K562 (cell line): ENCODE data around the gene MEGF11. TPM values are rescaled to one million over a fixed set of nuclear protein-coding genes. Genes with fewer than 3 reads are reported as not detected.

ENCODE experiments used
- ATAC-seq: fragments of 200-7000 bp; cut with Tn5 transposase; 3 replicates; pipeline ENCODE4 v1.9.1; 2020; ENCODE audit warnings: moderate library complexity
- BruUV-seq: library from RNA; stranded (reverse); fragments of 400-500 nt; replicated peaks from 2 replicates; lab custom pipeline; 2021; lab: Mats Ljungman, UMichigan
- CTCF ChIA-PET: fragments of 300-600 bp; formaldehyde crosslinking; extraction: SDS; loops from one replicate; lab custom pipeline; 2021; ENCODE audit warnings: low intra/inter-chr PET ratio; lab: Yijun Ruan, JAX
- POLR2A ChIA-PET: fragments of 300-600, 350-650 bp; sonication (Branson Sonifier 250); formaldehyde crosslinking; extraction: SDS; loops from one replicate; lab custom pipeline; 2021; ENCODE audit warnings: antibody characterized with exemption, inconsistent platforms; lab: Yijun Ruan, JAX
- DNase-seq, 4 experiments: peaks; one replicate each; pipeline versions ENCODE4 v3.0.0 to v3.0.0-alpha.2; 2011 to 2018; ENCODE audit warnings: low spot score in 3 of 4, mixed read lengths in 3 of 4; ENCODE audit errors: extremely low read depth in 1 of 4
- FAIRE-seq: peaks from 2 replicates; lab custom pipeline; 2011; peaks lifted over from hg19 to GRCh38; lab: Jason Lieb, UNC
- H2AFZ ChIP-seq: 2 replicates; pipeline ENCODE4 v1.6.0; 2011; ENCODE audit warnings: low read depth, low read length, control low read depth, inconsistent platforms
- H3K27ac ChIP-seq: fragments of 200-600 bp; 3 replicates; pipeline ENCODE4 v1.8.0; 2011; ENCODE audit warnings: low read depth, mild to moderate bottlenecking, control low read depth, inconsistent platforms, low read length, moderate library complexity, mixed read lengths; ENCODE audit errors: extremely low read depth
- H3K27me3 ChIP-seq, 2 experiments: fragments of 300-600 bp in 1 of 2; 2 replicates in 1 of 2; 3 replicates in 1 of 2; pipeline versions ENCODE4 v1.6.0 to v1.8.0; 2011; ENCODE audit warnings: inconsistent platforms in 2 of 2, low read length in 2 of 2, mild to moderate bottlenecking in 1 of 2, mixed read lengths in 1 of 2, moderate library complexity in 1 of 2; ENCODE audit not compliant: control insufficient read depth in 2 of 2, insufficient read depth in 2 of 2
- H3K36me3 ChIP-seq: fragments of 300-600 bp; 3 replicates; pipeline ENCODE4 v1.8.0; 2011; ENCODE audit warnings: mild to moderate bottlenecking, low read length, inconsistent platforms; ENCODE audit not compliant: control insufficient read depth, insufficient read depth
- H3K4me1 ChIP-seq, 2 experiments: fragments of 200-600 bp in 1 of 2; replicated peaks in 1 of 2; 2 replicates in 1 of 2; 3 replicates in 1 of 2; pipeline versions ENCODE4 v1.5.1 to v1.8.0; 2011; ENCODE audit warnings: inconsistent platforms in 2 of 2, low read length in 2 of 2, mild to moderate bottlenecking in 1 of 2, mixed read lengths in 1 of 2, moderate library complexity in 1 of 2; ENCODE audit not compliant: control insufficient read depth in 2 of 2, insufficient read depth in 2 of 2
- H3K4me2 ChIP-seq: 2 replicates; pipeline ENCODE4 v1.6.1; 2011; ENCODE audit warnings: low read length, control low read depth, inconsistent platforms, mixed read lengths; ENCODE audit not compliant: insufficient read depth
- H3K4me3 ChIP-seq: fragments of 200-600 bp; sonication (generic), shearing (Covaris generic); 2 replicates; pipeline ENCODE4 v1.5.1; 2016; ENCODE audit warnings: control low read depth, inconsistent platforms
- H3K79me2 ChIP-seq: fragments of 200-600 bp; 3 replicates; pipeline ENCODE4 v1.8.0; 2011; ENCODE audit warnings: low read length, inconsistent platforms; ENCODE audit not compliant: control insufficient read depth, insufficient read depth
- H3K9ac ChIP-seq, 2 experiments: 2 replicates each; pipeline versions ENCODE4 v1.6.0 to v1.6.1; 2011; ENCODE audit warnings: low read depth in 2 of 2, low read length in 2 of 2, control low read depth in 1 of 2, inconsistent platforms in 1 of 2, mild to moderate bottlenecking in 1 of 2, mixed read lengths in 1 of 2; ENCODE audit not compliant: insufficient read depth in 1 of 2
- H3K9me1 ChIP-seq: one replicate; pipeline ENCODE4 v1.6.0; 2011; ENCODE audit warnings: inconsistent platforms, mild to moderate bottlenecking, low read length, moderate library complexity; ENCODE audit not compliant: control insufficient read depth, insufficient read depth
- H3K9me3 ChIP-seq: replicated peaks from 2 replicates; pipeline ENCODE4 v1.5.1; 2011; ENCODE audit warnings: low read depth, low read length, inconsistent platforms; ENCODE audit not compliant: control insufficient read depth, insufficient read depth
- H4K20me1 ChIP-seq: replicated peaks from 2 replicates; pipeline ENCODE4 v1.6.1; 2011; ENCODE audit warnings: low read length, inconsistent platforms, mixed read lengths; ENCODE audit not compliant: control insufficient read depth, insufficient read depth
- BRD9 ChIP-seq: fragments of 450-650 bp; IDR thresholded peaks from 2 replicates; pipeline ENCODE4 v1.6.1; 2018; ENCODE audit warnings: low read depth; ENCODE audit not compliant: partially characterized antibody
- CBFB ChIP-seq: sonication (generic); formaldehyde crosslinking; IDR thresholded peaks from 2 replicates; pipeline ENCODE4 v1.4.0; 2020; ENCODE audit warnings: mild to moderate bottlenecking, missing genetic modification reagents
- CREBBP ChIP-seq: IDR thresholded peaks from one replicate; pipeline ENCODE4 v1.6.1; 2012; ENCODE audit warnings: low read depth, mild to moderate bottlenecking, control low read depth, inconsistent platforms, low read length
- ELF2 ChIP-seq: fragments of 250-450 bp; sonication (Bioruptor Pico); IDR thresholded peaks from 2 replicates; pipeline ENCODE4 v1.5.0; 2021; ENCODE audit warnings: mild to moderate bottlenecking
- EP400 ChIP-seq: fragments of 450-650 bp; IDR thresholded peaks from 2 replicates; pipeline ENCODE4 v1.6.1; 2017; ENCODE audit warnings: antibody characterized with exemption, mild to moderate bottlenecking, moderate library complexity
- GATAD2A ChIP-seq: fragments of 450-650 bp; IDR thresholded peaks from 2 replicates; pipeline ENCODE4 v1.6.1; 2017
- JUNB ChIP-seq: fragments of 450-650 bp; formaldehyde crosslinking; conservative IDR thresholded peaks from 2 replicates; pipeline ENCODE4 v1.4.0; 2020; ENCODE audit warnings: mild to moderate bottlenecking
- MCM5 ChIP-seq: fragments of 450-650 bp; IDR thresholded peaks from 2 replicates; pipeline ENCODE4 v1.6.1; 2016; ENCODE audit warnings: low read depth
- MEF2A ChIP-seq: IDR thresholded peaks from 2 replicates; pipeline ENCODE4 v1.6.1; 2011; ENCODE audit warnings: low read depth, mild to moderate bottlenecking, low read length, moderate library complexity; ENCODE audit not compliant: control insufficient read depth
- NEUROD1 ChIP-seq: fragments of 150-350 bp; IDR thresholded peaks from 2 replicates; pipeline ENCODE4 v1.6.1; 2014; ENCODE audit warnings: borderline replicate concordance, low read length, low read depth; ENCODE audit not compliant: partially characterized antibody
- NFIX ChIP-seq: fragments of 250-450 bp; sonication (Bioruptor Pico); IDR thresholded peaks from 2 replicates; pipeline ENCODE4 v1.4.0; 2020; ENCODE audit warnings: low read depth, mild to moderate bottlenecking, moderate library complexity
- PCBP1 ChIP-seq: fragments of 200-400 bp; formaldehyde crosslinking; IDR thresholded peaks from 2 replicates; pipeline ENCODE4 v1.6.1; 2018; ENCODE audit warnings: mild to moderate bottlenecking, low read depth, low read length; ENCODE audit not compliant: poor library complexity, severe bottlenecking
- TFAM ChIP-seq: fragments of 250-450 bp; sonication (Bioruptor Pico); conservative IDR thresholded peaks from 2 replicates; pipeline ENCODE4 v1.5.0; 2021; ENCODE audit warnings: mild to moderate bottlenecking, moderate library complexity
- TRIM25 ChIP-seq: fragments of 450-650 bp; IDR thresholded peaks from 2 replicates; pipeline ENCODE4 v1.7.0; 2016; ENCODE audit warnings: borderline replicate concordance
- ZBTB34 ChIP-seq: fragments of 250-450 bp; sonication (Bioruptor Pico); IDR thresholded peaks from 2 replicates; pipeline ENCODE4 v1.8.0; 2021; ENCODE audit warnings: mild to moderate bottlenecking, moderate library complexity
- ZEB2 ChIP-seq: fragments of 450-650 bp; IDR thresholded peaks from 2 replicates; pipeline ENCODE4 v1.6.1; 2016
- ZKSCAN8 ChIP-seq: fragments of 200-800 bp; sonication (Bioruptor generic); IDR thresholded peaks from 2 replicates; pipeline ENCODE4 v1.6.1; 2016; ENCODE audit warnings: missing genetic modification characterization, missing compliant biosample characterization
- ZNF586 ChIP-seq: fragments of 450-650 bp; formaldehyde crosslinking; conservative IDR thresholded peaks from 2 replicates; pipeline ENCODE4 v1.4.0; 2020; ENCODE audit warnings: mild to moderate bottlenecking, moderate library complexity
- ZNF589 ChIP-seq: fragments of 200-800 bp; sonication (Bioruptor generic); IDR thresholded peaks from 2 replicates; pipeline ENCODE4 v1.6.1; 2016; ENCODE audit warnings: low read depth, missing genetic modification characterization, missing compliant biosample characterization
- WGBS: fragments of 100-300 bp; shearing (Covaris generic); methylation state at CpG from one replicate; pipeline ENCODE4 v1.1.6; 2016; ENCODE audit warnings: low coverage, mixed read lengths; ENCODE audit not compliant: insufficient coverage; ENCODE audit errors: missing lambda C conversion rate; 5-methylcytosine and 5-hydroxymethylcytosine counted together
- in situ Hi-C: fragments of 300-500 bp; cut with MboI; formaldehyde crosslinking; loops from 4 replicates; pipeline ENCODE4 v1.15.0; 2018; ENCODE audit warnings: inconsistent platforms, mixed read lengths
- intact Hi-C: fragments of 100-400 bp; cut with micrococcal nuclease; formaldehyde crosslinking; loops from 2 replicates; pipeline ENCODE4 v1.14.2; 2022
- polyA plus RNA-seq, 8 experiments: library from polyadenylated mRNA; depleted of rRNA in 4 of 8; stranded (reverse) in 5 of 8; unstranded in 3 of 8; fragments of >200 nt; fragmentation: Nextera tagmentation in 2 of 8; fragmentation: Illumina TruSeq in 1 of 8; extraction: Ambion mirVana in 2 of 8; extraction: Trizol in 1 of 8; gene quantifications; 2 replicates each; pipeline versions ENCODE4 v1.2.1 to v1.2.3, GENCODE V29; 2011 to 2014; ENCODE audit warnings: inconsistent platforms in 1 of 8, missing spikeins in 1 of 8
- total RNA-seq, 7 experiments: library from RNA; depleted of rRNA in 6 of 7; stranded (reverse); fragments of >200 nt in 6 of 7; fragmentation: Illumina TruSeq in 2 of 7; extraction: Trizol in 2 of 7; gene quantifications; 2 replicates each; pipeline versions ENCODE4 v1.2.1 to v1.2.3, GENCODE V29; 2011 to 2021; ENCODE audit warnings: low replicate concordance in 1 of 7

The MEGF11 gene
- total and polyA plus RNA-seq, 9 of the 15 experiments (the other 6 are each of a cell fraction or from before 2014, with no cell fraction given): 0.06 to 0.23 (median 0.20) TPM; not detected in 6

GRCh38 chr15:66163553-66163952 lies 90.0 kb downstream of the MEGF11 start:
- H3K27me3 ChIP-seq: peaks cover 15 to 55% of the 10 kb centered on the region in 2 experiments; a peak in 3 of 5 replicates
- DNase-seq (no peak), FAIRE-seq (no peak), ATAC-seq (no peak)
- no peaks in the 10 kb centered on the region for H3K9me3 ChIP-seq
- 0% methylated on average over 9 of the region's 9 CpGs for WGBS
- in situ Hi-C loops (no loop called here), intact Hi-C loops (no loop called here)
- no peak overlapping the region for H3K4me3 ChIP-seq
- H4K20me1 ChIP-seq: no peaks in the 10 kb centered on the region; the same call in 1 of the 2 replicates
- H2AFZ ChIP-seq: no peak overlapping the region
- no peaks in the 10 kb centered on the region for H3K9me1 ChIP-seq
- CTCF ChIA-PET: no interaction called here
- H3K9ac ChIP-seq: no peak overlapping the region
- H3K4me1 ChIP-seq: no peaks in the 10 kb centered on the region
- H3K36me3 ChIP-seq: no peaks in the 10 kb centered on the region
- no TSS peak for BruUV-seq
- TF ChIP-seq BRD9 (no peak), TRIM25 (no peak), MCM5 (no peak), ELF2 (CRISPR knock-in tag) (no peak), PCBP1 (no peak), ZKSCAN8 (CRISPR knock-in tag) (no peak), ZNF589 (no peak), JUNB (CRISPR knock-in tag) (no peak), CBFB (no peak), CREBBP (no peak), EP400 (no peak), NEUROD1 (no peak), ZEB2 (no peak), GATAD2A (no peak), ZBTB34 (CRISPR knock-in tag) (no peak), MEF2A (no peak), ZNF586 (no peak), TFAM (CRISPR knock-in tag) (no peak), NFIX (CRISPR knock-in tag) (no peak)
- POLR2A ChIA-PET: interaction anchor here (0.5 to 0.6 kb wide), 3 partner anchors 10 to 300 kb away, joined by 3 read pairs; no protein-coding TSS in a partner anchor
- H3K4me2 ChIP-seq: no peak overlapping the region
- no peaks in the 10 kb centered on the region for H3K79me2 ChIP-seq
- H3K27ac ChIP-seq: no peak overlapping the region
